GM12864 (cell line): Measurements from ENCODE around the gene MIEF2.

Experiments
- DNase-seq: peaks from one replicate; pipeline ENCODE4 v3.0.0-alpha.2; 2011; ENCODE audit warnings: low read depth
- H3K4me3 ChIP-seq: 2 replicates; pipeline ENCODE4 v1.5.1; 2011; ENCODE audit warnings: mild to moderate bottlenecking, low read depth, low read length, control low read depth
- CTCF ChIP-seq: IDR thresholded peaks from 2 replicates; pipeline ENCODE4 v1.5.1; 2011; ENCODE audit warnings: low read depth, mild to moderate bottlenecking, moderate library complexity, low read length, control low read depth, inconsistent platforms; ENCODE audit errors: missing control alignments

The MIEF2 gene

GRCh38 chr17:18261146-18261515 is 669 bp downstream of the MIEF2 start:
- no peak for DNase-seq

GRCh38 chr17:18261659-18262058 is 1.2 kb downstream of the MIEF2 start:
- no peak for DNase-seq
- peak overlapping the region; percentile 70 for H3K4me3 ChIP-seq
- TF ChIP-seq CTCF = no peak

More at GRCh38 chr17:18261146-18261515, 669 bp downstream of the MIEF2 start:
- TF ChIP-seq CTCF = no peak
- peak overlapping the region; percentile 70 for H3K4me3 ChIP-seq

GRCh38 chr17:18262111-18262510 is 1.6 kb downstream of the MIEF2 start:
- no peak overlapping the region for H3K4me3 ChIP-seq
- DNase-seq = no peak
- no peak for TF ChIP-seq CTCF

GRCh38 chr17:18262641-18263040 is 2.2 kb downstream of the MIEF2 start:
- no peak overlapping the region for H3K4me3 ChIP-seq
- no peak for DNase-seq
- TF ChIP-seq CTCF = no peak

GRCh38 chr17:18263885-18264682 is 3.6 kb downstream of the MIEF2 start:
- no peak overlapping the region for H3K4me3 ChIP-seq
- no peak for TF ChIP-seq CTCF
- no peak for DNase-seq

- no peak for DNase-seq
- H3K4me3 ChIP-seq = no peak overlapping the region
- no peak for TF ChIP-seq CTCF
Observed at GRCh38 chr17:18267366-18267765, 6.9 kb downstream of the MIEF2 start.

- no peak overlapping the region for H3K4me3 ChIP-seq
- TF ChIP-seq CTCF = no peak
- no peak for DNase-seq
Observed at GRCh38 chr17:18267927-18268711, 7.7 kb downstream of the MIEF2 start.
